Heart right ventricle (tissue), 16 donors: ENCODE results near the gene KDM6A. TPM values are rescaled to one million over a fixed set of nuclear protein-coding genes. Genes with fewer than 3 reads are reported as not detected.

ENCODE experiments used
- ATAC-seq, 8 donors: fragments of 200-7000 bp; cut with Tn5 transposase; one replicate each; pipeline ENCODE4 v1.9.1; 2020; ENCODE audit warnings: mild to moderate bottlenecking in 8 of 8, moderate library complexity in 8 of 8, moderate number of reproducible peaks in 1 of 8
- DNase-seq, 2 donors: peaks; one replicate each; pipeline ENCODE4 v3.0.0-alpha.2; 2020
- H3K27ac ChIP-seq, 10 donors: fragments of 200-600 bp; sonication (generic) in 2 of 10; one replicate each; pipeline versions ENCODE4 v1.5.0 to v1.8.0; 2020 to 2022; ENCODE audit warnings: mild to moderate bottlenecking in 3 of 10
- H3K27me3 ChIP-seq, 7 donors: fragments of 200-600 bp; one replicate each; pipeline ENCODE4 v1.8.0; 2021 to 2022; ENCODE audit warnings: mild to moderate bottlenecking in 2 of 7
- H3K36me3 ChIP-seq, 9 donors: fragments of 200-600 bp; sonication (generic) in 1 of 9; one replicate each; pipeline versions ENCODE4 v1.5.0 to v1.8.0; 2020 to 2022; ENCODE audit warnings: mild to moderate bottlenecking in 2 of 9
- H3K4me1 ChIP-seq, 9 donors: fragments of 200-600 bp; sonication (generic) in 1 of 9; one replicate each; pipeline versions ENCODE4 v1.5.0 to v1.8.0; 2020 to 2022; ENCODE audit warnings: mild to moderate bottlenecking in 4 of 9
- H3K4me3 ChIP-seq, 10 donors: fragments of 200-600 bp; sonication (generic) in 2 of 10; one replicate each; pipeline versions ENCODE4 v1.5.0 to v1.8.0; 2020 to 2022; ENCODE audit warnings: mild to moderate bottlenecking in 7 of 10, moderate library complexity in 2 of 10
- H3K9me3 ChIP-seq, 11 donors: fragments of 200-600 bp in 10 of 11; sonication (generic) in 2 of 11; one replicate each; pipeline versions ENCODE4 v1.5.0 to v1.8.0; 2013 to 2022; ENCODE audit warnings: mild to moderate bottlenecking in 2 of 11, control low read depth in 1 of 11, moderate library complexity in 1 of 11
- CTCF ChIP-seq, 9 donors: fragments of 200-600 bp; sonication (generic) in 2 of 9; IDR thresholded peaks; one replicate each; pipeline versions ENCODE4 v1.5.0 to v1.8.0; 2021 to 2022; ENCODE audit warnings: antibody characterized with exemption in 9 of 9, mild to moderate bottlenecking in 5 of 9, moderate library complexity in 1 of 9
- WGBS, 2 donors: extraction: QIAGEN DNeasy Blood & Tissue Kit; methylation state at CpG; one replicate each; pipeline ENCODE4 v1.1.7; 2013; ENCODE audit warnings: inconsistent platforms in 1 of 2; 5-methylcytosine and 5-hydroxymethylcytosine counted together
- intact Hi-C, 10 donors: fragments of 100-400 bp; cut with DNase I; formaldehyde crosslinking; loops; one replicate each; pipeline versions ENCODE4 v1.11.1 to v1.14.2; 2022
- polyA plus RNA-seq, 2 donors: library from polyadenylated mRNA; stranded (reverse); fragments of 200-250 nt; gene quantifications; one replicate each; pipeline ENCODE4 v1.2.3, GENCODE V29; 2013
- total RNA-seq, 10 donors: library from RNA; stranded (reverse); fragmentation: NEBNext Ultra II Directional in 3 of 10; extraction: Animal tissue kit (Norgen Biotek cat#: 25700) in 3 of 10; gene quantifications; one replicate each; pipeline versions ENCODE4 v1.2.1 to v1.2.4, GENCODE V29; 2021 to 2023
- donor health status: Arrhythmogenic right ventricular cardiomyopathy.
- donor health status: ischemic (EF 13 %, LVEDD 7.1; RV severe dilation, severe dysfunction).
- donor health status: healthy with polysubstance abuse.
- donor health status: DM: no; HTN: yes; CAD: no.
- donor health status: DM: no; HTN: no; CAD: no.
- donor health status: ischemic (EF 25% LVEDD 6.9; RV normal size, moderate dysfunction).
- donor health status: ischemic (EF 25% LVEDD 5.7; RV mildly dilated, moderate dysfunction).
- donor health status: healthy.
- donor health status: DM: yes; HTN: yes; CAD: no.
- donor health status: Ischemic cardiomyopathy.
- donor health status: ischemic (EF 35%, LVEDD 5.7; RV mildly dilated, moderate dysfunction).
- donor health status: nonischemic (EF 11% LVEDD 7.7; RV severe dilation, severe dysfunction).
- donor health status: DM: yes; HTN: yes; CAD: no.
- donor health status: PGD.
- donor health status: ischemic (EF 29% LVEDD 5.4; RV normal size, mild dysfunction).
- donor health status: nonischemic (EF 23%, LVEDD 6.1; RV moderate dilation, normal function).

Gene KDM6A
- total and polyA plus RNA-seq, 12 donors: 3.8 to 21.2 (median 11.8) TPM

- Histone ChIP-seq H3K4me3 (no peak overlapping the region), H3K36me3 (no peaks in the 10 kb centered on the region), H3K27ac (no peak overlapping the region), H3K9me3 (peaks cover 0 to 15% (median 7%) of the 10 kb centered on the region in 11 donors), H3K27me3 (no peaks in the 10 kb centered on the region), H3K4me1 (peaks cover 0 to 35% (median 17%) of the 10 kb centered on the region in 9 donors)
- intact Hi-C loops: no loop called here
- 97% methylated on average over 8 to 13 of the region's 13 CpGs for WGBS, 2 donors
- DNase-seq (no peak), ATAC-seq (no peak)
- TF ChIP-seq CTCF (IDR thresholded peaks at IDR 0.05): no peak
Measured at GRCh38 chrX:45006002-45006800, 133.2 kb downstream of the KDM6A start.

- H3K36me3 ChIP-seq: peaks cover 0 to 6% (median 0%) of the 10 kb centered on the region in 9 donors
- WGBS, 2 donors: 77 to 86% methylated on average over 3 of the region's 3 CpGs
- TF ChIP-seq CTCF (IDR thresholded peaks at IDR 0.05): no peak
- ATAC-seq (no peak), DNase-seq (no peak)
- no peak overlapping the region for H3K27ac ChIP-seq
- H3K27me3 ChIP-seq: no peaks in the 10 kb centered on the region
- intact Hi-C loops: no loop called here
- H3K9me3 ChIP-seq: peaks cover 0 to 15% (median 7%) of the 10 kb centered on the region in 11 donors
- no peak overlapping the region for H3K4me3 ChIP-seq
- H3K4me1 ChIP-seq: peaks cover 0 to 26% (median 10%) of the 10 kb centered on the region in 9 donors
Measured at GRCh38 chrX:45007598-45007997, 134.6 kb downstream of the KDM6A start.

GRCh38 chrX:45009371-45010000, 136.5 kb downstream of the KDM6A start:
- no peak for TF ChIP-seq CTCF (IDR thresholded peaks at IDR 0.05)
- intact Hi-C loops: no loop called here
- Histone ChIP-seq H3K4me3 (no peak overlapping the region), H3K36me3 (peaks cover 0 to 6% (median 0%) of the 10 kb centered on the region in 9 donors), H3K4me1 (peaks cover 0 to 23% (median 14%) of the 10 kb centered on the region in 9 donors), H3K9me3 (peaks cover 0 to 15% (median 7%) of the 10 kb centered on the region in 11 donors), H3K27ac (peak overlapping the region in 2 of 10 donors; percentile 3 to 50), H3K27me3 (no peaks in the 10 kb centered on the region)
- DNase-seq (no peak), ATAC-seq (no peak)
- 49 to 62% methylated on average over 3 of the region's 3 CpGs for WGBS, 2 donors

GRCh38 chrX:45011131-45011530, 138.1 kb downstream of the KDM6A start:
- no peaks in the 10 kb centered on the region for H3K27me3 ChIP-seq
- H3K4me3 ChIP-seq: no peak overlapping the region
- no peak overlapping the region for H3K27ac ChIP-seq
- H3K4me1 ChIP-seq: peaks cover 0 to 23% (median 14%) of the 10 kb centered on the region in 9 donors
- intact Hi-C loops: no loop called here
- H3K36me3 ChIP-seq: peaks cover 0 to 6% (median 0%) of the 10 kb centered on the region in 9 donors
- DNase-seq (no peak), ATAC-seq (no peak)
- no peak for TF ChIP-seq CTCF (IDR thresholded peaks at IDR 0.05)
- peaks cover 0 to 13% (median 6%) of the 10 kb centered on the region in 11 donors for H3K9me3 ChIP-seq
